Measurements from ENCODE around the gene CRKL. TPM values are rescaled to one million over a fixed set of nuclear protein-coding genes. Genes with fewer than 3 reads are reported as not detected.
A peak's percentile ranks its signal among the peaks of the same experiment; 100 is the strongest.

CRKL gene
- total RNA-seq, 1 donor from 2014 or later: 102 TPM

DNA sequence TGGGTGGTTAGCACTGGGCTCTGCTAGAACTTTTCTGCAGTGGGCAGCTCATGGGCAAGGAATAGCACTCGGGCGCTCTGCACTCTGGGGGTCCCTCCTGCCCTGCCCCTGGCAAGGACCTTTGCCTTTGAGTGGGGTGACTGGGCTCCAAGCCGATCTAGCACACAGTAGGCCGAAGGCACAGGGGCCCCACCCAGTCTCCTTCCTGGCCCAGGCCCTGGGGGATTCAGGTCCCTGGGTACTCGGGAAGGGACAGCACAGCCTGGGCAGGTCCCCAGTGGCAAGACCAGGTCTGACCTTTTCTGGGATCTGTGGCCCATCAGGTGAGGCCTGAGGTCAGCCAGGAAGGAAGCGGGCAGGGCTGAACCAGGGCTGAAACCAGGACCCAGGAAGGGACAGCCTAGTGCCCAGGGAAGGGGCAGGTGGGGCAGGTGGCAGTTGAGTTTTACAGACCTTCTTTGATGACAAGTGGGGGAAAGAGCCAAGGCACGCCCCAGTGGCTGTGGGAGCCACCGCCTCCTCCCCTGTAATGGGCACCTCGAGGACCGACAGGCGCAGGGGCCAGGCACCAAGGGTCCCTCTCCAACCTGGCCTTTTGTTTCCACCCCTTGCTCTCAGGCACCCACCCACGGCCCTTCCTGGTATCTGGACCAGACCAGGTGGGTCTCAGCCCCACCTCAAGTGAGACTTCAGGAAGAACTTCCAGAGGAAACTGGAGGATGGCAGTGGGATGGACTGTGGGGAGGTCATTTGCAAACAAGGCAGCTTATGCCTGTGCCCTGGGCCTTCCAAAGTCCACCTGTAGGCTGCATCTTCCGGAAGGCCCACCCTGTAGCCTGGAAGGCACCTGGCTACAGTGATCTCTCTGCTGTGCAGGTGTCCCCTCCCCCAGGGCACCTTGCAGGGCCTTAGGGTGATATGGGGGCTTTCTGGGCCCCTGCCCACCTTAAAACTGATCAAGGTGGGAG, 49.0 kb downstream of the CRKL start:
- DNase-seq (ENCODE audit: low read depth, low spot score): no peak
- H3K9me3 Mint-ChIP-seq: no peaks in the 10 kb centered on the region
- peaks cover 29% of the 10 kb centered on the region for H3K4me1 Mint-ChIP-seq
- no peak overlapping the region for H3K4me3 Mint-ChIP-seq
- H3K27ac Mint-ChIP-seq (ENCODE audit: unreplicated experiment): no peak overlapping the region
- no peaks in the 10 kb centered on the region for H3K36me3 Mint-ChIP-seq (ENCODE audit: low read depth)
- TF ChIP-seq, protein P1, sequence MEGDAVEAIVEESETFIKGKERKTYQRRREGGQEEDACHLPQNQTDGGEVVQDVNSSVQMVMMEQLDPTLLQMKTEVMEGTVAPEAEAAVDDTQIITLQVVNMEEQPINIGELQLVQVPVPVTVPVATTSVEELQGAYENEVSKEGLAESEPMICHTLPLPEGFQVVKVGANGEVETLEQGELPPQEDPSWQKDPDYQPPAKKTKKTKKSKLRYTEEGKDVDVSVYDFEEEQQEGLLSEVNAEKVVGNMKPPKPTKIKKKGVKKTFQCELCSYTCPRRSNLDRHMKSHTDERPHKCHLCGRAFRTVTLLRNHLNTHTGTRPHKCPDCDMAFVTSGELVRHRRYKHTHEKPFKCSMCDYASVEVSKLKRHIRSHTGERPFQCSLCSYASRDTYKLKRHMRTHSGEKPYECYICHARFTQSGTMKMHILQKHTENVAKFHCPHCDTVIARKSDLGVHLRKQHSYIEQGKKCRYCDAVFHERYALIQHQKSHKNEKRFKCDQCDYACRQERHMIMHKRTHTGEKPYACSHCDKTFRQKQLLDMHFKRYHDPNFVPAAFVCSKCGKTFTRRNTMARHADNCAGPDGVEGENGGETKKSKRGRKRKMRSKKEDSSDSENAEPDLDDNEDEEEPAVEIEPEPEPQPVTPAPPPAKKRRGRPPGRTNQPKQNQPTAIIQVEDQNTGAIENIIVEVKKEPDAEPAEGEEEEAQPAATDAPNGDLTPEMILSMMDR (conservative IDR thresholded peaks at IDR 0.05): no peak
- H3K27me3 Mint-ChIP-seq (ENCODE audit: low read depth): peaks cover 38% of the 10 kb centered on the region

DNA sequence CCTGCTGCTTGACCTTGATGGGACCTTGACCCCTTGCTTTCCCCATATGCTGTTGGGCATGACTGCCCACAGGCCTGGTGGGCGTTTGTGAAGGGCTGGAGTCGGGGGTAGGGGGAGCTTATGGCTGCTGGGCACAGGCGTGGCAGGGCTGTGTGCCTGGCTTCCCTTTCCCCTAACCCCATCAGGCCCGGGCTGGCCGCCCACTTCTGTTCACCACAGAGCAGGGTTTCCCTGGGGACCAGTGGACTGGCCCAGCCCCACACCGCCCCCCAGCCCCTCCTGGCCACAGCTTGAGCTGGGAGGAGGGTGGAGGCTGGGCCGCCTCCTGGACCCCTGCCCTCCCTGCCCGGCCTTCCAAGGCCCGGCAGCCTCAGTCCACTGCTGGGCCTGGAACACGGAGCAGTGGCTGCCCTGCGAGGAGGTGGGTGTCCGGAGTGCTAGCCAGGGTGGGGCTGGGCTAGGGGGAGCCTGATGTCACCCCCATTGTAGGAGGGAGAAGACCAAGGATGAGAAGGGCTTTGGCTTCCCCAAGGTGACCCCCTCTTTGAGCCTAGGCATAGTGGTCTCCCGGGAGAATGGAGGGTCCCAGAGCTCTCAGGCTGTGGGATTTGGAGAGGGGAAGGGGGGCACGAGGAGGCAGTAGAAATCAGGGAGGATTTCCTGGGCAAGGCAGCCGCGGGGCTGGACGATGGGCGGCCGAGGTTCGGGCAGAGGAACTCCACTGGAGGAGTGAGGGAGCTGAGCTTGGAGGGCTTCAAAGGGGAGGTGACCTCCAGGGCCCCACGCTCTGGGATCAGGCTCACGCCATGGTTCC, 49.9 kb downstream of the CRKL start, which contains the start of gene AIFM3:
AIFM3 (plus strand) TSS at position 373 of the 814 bp plus-strand sequence. CDS start 690 bp downstream, outside the sequence.
- no peaks in the 10 kb centered on the region for H3K9me3 Mint-ChIP-seq
- peaks cover 34% of the 10 kb centered on the region for H3K27me3 Mint-ChIP-seq (ENCODE audit: low read depth)
- peaks cover 32% of the 10 kb centered on the region for H3K4me1 Mint-ChIP-seq
- no peak for DNase-seq (ENCODE audit: low read depth, low spot score)
- H3K27ac Mint-ChIP-seq (ENCODE audit: unreplicated experiment): no peak within 1 kb of the TSS
- TF ChIP-seq, protein P1 (conservative IDR thresholded peaks at IDR 0.05): no peak
- no peaks in the 10 kb centered on the region for H3K36me3 Mint-ChIP-seq (ENCODE audit: low read depth)
- H3K4me3 Mint-ChIP-seq: peak within 1 kb of the TSS; percentile 51

DNA sequence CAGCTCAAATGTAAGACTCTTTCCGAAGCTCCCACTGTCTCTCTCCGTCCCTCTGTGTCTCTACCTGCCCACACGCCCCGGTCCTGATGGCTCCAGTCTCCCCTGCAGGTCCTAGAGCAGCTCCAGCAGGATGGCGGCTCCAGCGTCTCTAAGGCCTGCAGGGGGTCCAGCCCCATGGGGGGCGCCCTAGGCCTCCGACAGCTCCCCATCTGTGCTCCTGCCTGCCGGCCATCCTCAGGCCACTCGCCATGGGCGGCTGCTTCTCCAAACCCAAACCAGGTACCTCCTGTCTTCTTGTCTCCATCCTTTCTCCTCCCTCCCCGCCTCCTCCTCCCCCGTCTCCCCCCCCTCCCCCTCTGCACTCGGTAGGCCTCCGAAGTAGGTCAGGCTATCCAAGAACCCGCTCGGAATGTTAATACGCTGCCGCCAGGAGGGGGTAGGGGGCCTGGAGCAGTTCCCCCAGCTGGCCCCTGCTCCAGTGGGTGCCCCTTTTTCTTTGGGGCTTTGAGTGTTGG, 50.5 kb downstream of the CRKL start:
- peak overlapping the region; percentile 51 for H3K4me3 Mint-ChIP-seq
- H3K4me1 Mint-ChIP-seq: peaks cover 36% of the 10 kb centered on the region
- H3K9me3 Mint-ChIP-seq: no peaks in the 10 kb centered on the region
- H3K27me3 Mint-ChIP-seq (ENCODE audit: low read depth): peaks cover 34% of the 10 kb centered on the region
- DNase-seq (ENCODE audit: low read depth, low spot score): no peak
- TF ChIP-seq, protein P1 (conservative IDR thresholded peaks at IDR 0.05): no peak
- H3K27ac Mint-ChIP-seq (ENCODE audit: unreplicated experiment): no peak overlapping the region
- no peaks in the 10 kb centered on the region for H3K36me3 Mint-ChIP-seq (ENCODE audit: low read depth)

DNA sequence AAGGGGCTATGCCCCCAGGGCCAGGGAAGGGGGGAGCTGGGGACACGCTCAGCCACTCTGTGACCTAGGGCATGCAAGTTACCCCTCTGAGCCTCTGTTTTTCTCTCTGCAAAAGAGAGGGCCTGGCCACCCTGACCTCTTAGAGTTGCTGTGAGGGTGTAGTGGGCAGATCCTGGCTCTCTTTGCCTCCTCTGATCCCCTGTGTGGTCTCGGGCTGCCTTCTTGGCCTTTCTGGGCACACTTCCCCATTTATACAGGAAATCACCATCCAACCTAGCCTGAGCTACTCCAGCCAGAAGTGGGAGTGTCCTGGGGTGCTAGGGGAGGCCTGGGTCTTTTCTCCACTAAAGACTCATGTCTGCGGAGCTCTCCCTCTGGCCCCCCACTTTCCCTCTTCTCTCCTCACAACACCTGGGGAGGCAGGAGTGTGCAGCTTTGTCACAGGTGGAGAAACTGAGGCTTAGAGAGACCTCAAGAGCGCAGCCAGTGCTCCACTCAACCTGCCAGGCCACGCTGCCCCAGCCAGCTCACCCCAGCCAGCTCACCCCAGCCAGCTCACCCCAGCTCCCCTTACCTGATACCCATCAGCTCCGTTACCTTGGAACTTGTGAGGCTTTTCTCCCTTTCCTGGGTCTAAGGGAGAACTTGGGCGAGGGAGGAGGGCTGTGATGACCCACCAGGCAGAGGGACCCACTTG, 51.2 kb downstream of the CRKL start:
- Mint-ChIP-seq H3K27me3 (ENCODE audit: low read depth) (peaks cover 27% of the 10 kb centered on the region), H3K4me1 (peaks cover 30% of the 10 kb centered on the region), H3K9me3 (no peaks in the 10 kb centered on the region), H3K27ac (ENCODE audit: unreplicated experiment) (no peak overlapping the region), H3K36me3 (ENCODE audit: low read depth) (no peaks in the 10 kb centered on the region), H3K4me3 (no peak overlapping the region)
- TF ChIP-seq, protein P1 (conservative IDR thresholded peaks at IDR 0.05): no peak
- DNase-seq (ENCODE audit: low read depth, low spot score): no peak
